Stomach (tissue), 4 donors: ENCODE results near the gene RPH3AL.

Experiments
- CTCF ChIP-seq, 7 experiments: fragments of 450-650 bp in 4 of 7; fragments of 200-600 bp in 3 of 7; sonication (generic) in 3 of 7; IDR thresholded peaks; one replicate each; pipeline ENCODE4 v1.5.1; 2016 to 2019; ENCODE audit warnings: antibody characterized with exemption in 7 of 7, control low read depth in 2 of 7, mild to moderate bottlenecking in 1 of 7
- EP300 ChIP-seq: sonication (generic); formaldehyde crosslinking; IDR thresholded peaks from one replicate; pipeline ENCODE4 v1.6.1; 2017; ENCODE audit warnings: antibody characterized with exemption
- POLR2A ChIP-seq, 4 donors: fragments of 450-650 bp; IDR thresholded peaks; one replicate each; pipeline ENCODE4 v1.6.1; 2016; ENCODE audit warnings: antibody characterized with exemption in 4 of 4, control low read depth in 2 of 4, mild to moderate bottlenecking in 1 of 4, moderate library complexity in 1 of 4

- no peak for TF ChIP-seq CTCF (IDR thresholded peaks at IDR 0.05)
- TF ChIP-seq POLR2A (IDR thresholded peaks at IDR 0.05): no peak
- no peak for TF ChIP-seq EP300
Measured at GRCh38 chr17:266701-267667, 85.6 kb downstream of the RPH3AL start.
